ENCODE data around the gene PDLIM4.

The PDLIM4 gene

DNA sequence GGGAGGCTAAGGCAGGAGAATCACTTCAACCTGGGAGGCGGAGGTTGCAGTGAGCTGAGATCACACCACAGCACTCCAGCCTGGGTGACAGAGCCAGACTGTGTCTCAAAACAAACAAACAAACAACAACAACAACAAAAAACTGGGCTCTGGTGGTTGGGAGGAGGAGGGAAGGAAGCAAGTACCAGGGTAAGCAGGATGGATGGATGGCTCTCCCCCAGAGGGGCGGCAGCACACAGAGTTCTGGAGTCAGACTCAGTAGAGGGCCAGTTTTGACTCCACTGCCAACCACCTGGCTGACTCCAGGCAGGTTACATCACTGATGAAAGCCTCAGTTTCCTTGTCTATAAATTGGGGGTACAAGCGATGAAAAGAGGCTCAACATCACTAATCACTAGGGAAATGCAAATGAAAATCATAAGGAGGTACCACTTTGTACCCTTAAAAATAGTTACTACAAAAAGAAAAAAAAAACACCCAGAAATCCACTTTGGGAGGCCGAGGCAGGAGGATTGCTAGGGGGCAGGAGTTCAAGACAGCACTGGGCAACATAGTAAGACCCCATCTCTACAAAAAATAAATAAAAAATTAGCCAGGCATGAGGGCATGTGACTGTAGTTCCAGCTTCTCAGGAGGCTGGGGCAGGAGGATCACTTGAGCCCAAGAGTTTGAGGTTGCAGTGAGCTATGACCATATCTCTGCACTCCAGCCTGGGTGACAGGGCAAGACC, 39.9 kb downstream of the PDLIM4 start:
- TF ChIP-seq, protein P1, sequence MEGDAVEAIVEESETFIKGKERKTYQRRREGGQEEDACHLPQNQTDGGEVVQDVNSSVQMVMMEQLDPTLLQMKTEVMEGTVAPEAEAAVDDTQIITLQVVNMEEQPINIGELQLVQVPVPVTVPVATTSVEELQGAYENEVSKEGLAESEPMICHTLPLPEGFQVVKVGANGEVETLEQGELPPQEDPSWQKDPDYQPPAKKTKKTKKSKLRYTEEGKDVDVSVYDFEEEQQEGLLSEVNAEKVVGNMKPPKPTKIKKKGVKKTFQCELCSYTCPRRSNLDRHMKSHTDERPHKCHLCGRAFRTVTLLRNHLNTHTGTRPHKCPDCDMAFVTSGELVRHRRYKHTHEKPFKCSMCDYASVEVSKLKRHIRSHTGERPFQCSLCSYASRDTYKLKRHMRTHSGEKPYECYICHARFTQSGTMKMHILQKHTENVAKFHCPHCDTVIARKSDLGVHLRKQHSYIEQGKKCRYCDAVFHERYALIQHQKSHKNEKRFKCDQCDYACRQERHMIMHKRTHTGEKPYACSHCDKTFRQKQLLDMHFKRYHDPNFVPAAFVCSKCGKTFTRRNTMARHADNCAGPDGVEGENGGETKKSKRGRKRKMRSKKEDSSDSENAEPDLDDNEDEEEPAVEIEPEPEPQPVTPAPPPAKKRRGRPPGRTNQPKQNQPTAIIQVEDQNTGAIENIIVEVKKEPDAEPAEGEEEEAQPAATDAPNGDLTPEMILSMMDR (IDR thresholded peaks at IDR 0.05), result no peak
- H3K27me3 ChIP-seq, result no peaks in the 10 kb centered on the region
- H3K27ac ChIP-seq, result peak overlapping the region; percentile 99
- no peaks in the 10 kb centered on the region for H3K9me3 ChIP-seq
- H3K4me3 ChIP-seq (ENCODE audit: low read depth in 1 of 2, low read length in 1 of 2), result peak overlapping the region; percentile 83 to 84
- H3K36me3 ChIP-seq, result peaks cover 9% of the 10 kb centered on the region
- peaks cover 73 to 80% of the 10 kb centered on the region in 2 experiments for H3K4me1 ChIP-seq (ENCODE audit: control insufficient read depth in 1 of 2, insufficient read depth in 1 of 2, low read depth in 1 of 2, low read length in 1 of 2)

DNA sequence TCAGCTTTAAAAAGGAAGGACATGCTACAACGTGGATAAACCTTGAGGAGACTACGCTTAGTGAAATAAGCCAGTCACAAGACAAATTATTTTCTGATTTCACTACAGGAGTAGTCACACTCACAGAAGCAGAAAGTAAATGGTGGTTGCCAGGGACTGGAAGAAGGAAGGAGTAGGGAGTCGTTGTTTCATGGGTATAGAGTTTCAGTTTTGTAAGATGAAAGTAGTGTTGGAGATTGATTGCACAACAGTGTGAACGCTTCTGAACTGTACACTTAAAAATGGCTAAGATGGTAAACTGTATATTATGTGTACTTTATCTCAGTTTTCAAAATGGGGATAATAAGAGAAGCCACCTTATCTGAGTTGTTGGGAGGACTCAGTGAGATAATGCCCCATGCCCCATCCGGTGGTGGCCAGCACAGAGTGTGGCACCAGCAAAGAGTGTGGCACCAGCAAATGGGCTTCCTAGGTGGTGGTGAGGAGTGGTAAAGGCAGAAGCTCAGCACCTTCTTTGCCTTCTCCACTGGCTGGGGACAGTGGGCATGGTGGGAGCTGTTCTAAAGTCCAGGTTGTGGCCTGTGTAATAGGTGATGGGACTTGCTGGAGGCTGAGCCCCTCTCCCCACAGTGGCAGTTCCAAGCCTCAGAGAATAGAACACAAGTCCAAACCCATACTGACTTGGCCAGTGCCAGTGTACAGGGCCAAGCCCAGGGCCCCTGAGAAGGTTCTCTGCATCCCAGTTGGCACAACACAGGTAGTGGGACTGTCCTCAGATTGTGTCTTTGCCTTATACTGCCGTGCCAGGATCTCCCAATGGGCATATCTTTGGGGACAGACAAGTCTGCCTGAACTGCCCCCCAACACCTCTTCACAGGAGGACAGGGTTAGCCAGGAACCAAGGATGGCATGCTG, 41.1 kb downstream of the PDLIM4 start:
- peak overlapping the region; percentile 99 for H3K27ac ChIP-seq
- TF ChIP-seq, protein P1 (IDR thresholded peaks at IDR 0.05), result no peak
- H3K4me1 ChIP-seq (ENCODE audit: control insufficient read depth in 1 of 2, insufficient read depth in 1 of 2, low read depth in 1 of 2, low read length in 1 of 2), result peaks cover 65 to 70% of the 10 kb centered on the region in 2 experiments
- H3K9me3 ChIP-seq, result no peaks in the 10 kb centered on the region
- H3K36me3 ChIP-seq, result peaks cover 21% of the 10 kb centered on the region
- H3K4me3 ChIP-seq (ENCODE audit: low read depth in 1 of 2, low read length in 1 of 2), result peak overlapping the region; percentile 83 to 84
- no peaks in the 10 kb centered on the region for H3K27me3 ChIP-seq

GRCh38 chr5:132299917-132300316, 42.4 kb downstream of the PDLIM4 start:
- Histone ChIP-seq H3K9me3 (no peaks in the 10 kb centered on the region), H3K4me1 (ENCODE audit: control insufficient read depth in 1 of 2, insufficient read depth in 1 of 2, low read depth in 1 of 2, low read length in 1 of 2) (peaks cover 64 to 70% of the 10 kb centered on the region in 2 experiments), H3K27me3 (no peaks in the 10 kb centered on the region), H3K4me3 (ENCODE audit: low read depth in 1 of 2, low read length in 1 of 2) (no peak overlapping the region), H3K36me3 (peaks cover 26% of the 10 kb centered on the region), H3K27ac (peak overlapping the region; percentile 6)
- TF ChIP-seq, protein P1 (IDR thresholded peaks at IDR 0.05), result no peak

DNA sequence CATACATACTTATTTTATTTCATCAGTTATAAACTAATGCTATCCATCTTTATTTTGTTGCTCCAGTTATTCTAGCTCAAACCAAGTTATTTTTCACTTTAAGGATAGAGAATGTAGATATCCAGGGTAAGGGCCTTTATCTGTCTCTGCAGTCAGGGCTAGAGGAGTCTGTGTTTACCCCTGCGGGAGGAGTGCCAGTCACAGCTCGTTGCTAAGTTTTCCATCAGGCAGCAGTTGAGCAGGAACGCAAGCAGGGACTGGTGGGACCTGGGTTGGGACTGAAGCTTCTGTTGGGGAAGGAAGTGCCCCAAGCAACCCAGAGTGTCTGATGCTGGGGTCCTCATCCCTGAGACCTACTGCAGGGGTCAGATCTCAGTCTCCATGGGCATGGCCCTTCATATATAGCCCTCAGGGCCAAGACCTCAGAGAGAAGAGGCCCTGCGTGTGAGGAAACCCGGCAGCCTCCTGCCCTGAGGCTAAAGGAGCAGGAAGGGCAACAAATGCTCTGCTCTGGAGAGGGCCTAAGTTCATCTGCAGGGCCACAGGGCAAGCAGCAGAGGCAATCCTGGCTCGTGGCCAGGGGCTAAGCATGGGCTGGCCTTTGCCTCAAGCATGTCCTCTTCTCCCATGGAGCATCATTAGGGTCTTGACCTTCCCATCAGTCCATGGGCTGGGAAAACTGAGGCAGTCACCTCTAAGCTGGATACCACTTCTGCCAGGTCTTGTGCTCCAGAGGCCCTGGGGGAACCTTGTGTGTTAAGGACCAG, 43.3 kb downstream of the PDLIM4 start:
- TF ChIP-seq, protein P1 (IDR thresholded peaks at IDR 0.05), result no peak
- no peaks in the 10 kb centered on the region for H3K27me3 ChIP-seq
- peak overlapping the region; percentile 74 for H3K27ac ChIP-seq
- peaks cover 64 to 66% of the 10 kb centered on the region in 2 experiments for H3K4me1 ChIP-seq (ENCODE audit: control insufficient read depth in 1 of 2, insufficient read depth in 1 of 2, low read depth in 1 of 2, low read length in 1 of 2)
- peak overlapping the region in 1 of 2 experiments; percentile 1 for H3K4me3 ChIP-seq (ENCODE audit: low read depth in 1 of 2, low read length in 1 of 2)
- peaks cover 26% of the 10 kb centered on the region for H3K36me3 ChIP-seq
- H3K9me3 ChIP-seq, result no peaks in the 10 kb centered on the region

All from neutrophil (primary cell).